GM19467 (cell line): ENCODE results near the gene VPS54.
"Not testable (repeated sequence)": the region's sequence is repeated elsewhere in the genome, so short reads cannot be mapped to it uniquely, and the experiment has no call there.

Experiments used
- ATAC-seq: cut with Tn5 transposase; IDR thresholded peaks from one replicate; pipeline ENCODE4 v1.9.1; 2021; ENCODE audit warnings: mild to moderate bottlenecking, moderate library complexity; ENCODE audit not compliant: unreplicated experiment

Gene VPS54

GRCh38 chr2:63994329-63995070 lies 24.7 kb downstream of the VPS54 start:
- ATAC-seq: not testable (repeated sequence)

GRCh38 chr2:63993871-63994270 lies 25.4 kb downstream of the VPS54 start:
- ATAC-seq: no peak

GRCh38 chr2:63993130-63993584 lies 26.1 kb downstream of the VPS54 start:
- ATAC-seq: not testable (repeated sequence)

- ATAC-seq: no peak
Measured at GRCh38 chr2:63992061-63992685, 27.1 kb downstream of the VPS54 start.

- ATAC-seq: not testable (repeated sequence)
Measured at GRCh38 chr2:63991173-63991999, 27.8 kb downstream of the VPS54 start.

GRCh38 chr2:63990072-63990471 lies 29.2 kb downstream of the VPS54 start:
- ATAC-seq: no peak

DNA sequence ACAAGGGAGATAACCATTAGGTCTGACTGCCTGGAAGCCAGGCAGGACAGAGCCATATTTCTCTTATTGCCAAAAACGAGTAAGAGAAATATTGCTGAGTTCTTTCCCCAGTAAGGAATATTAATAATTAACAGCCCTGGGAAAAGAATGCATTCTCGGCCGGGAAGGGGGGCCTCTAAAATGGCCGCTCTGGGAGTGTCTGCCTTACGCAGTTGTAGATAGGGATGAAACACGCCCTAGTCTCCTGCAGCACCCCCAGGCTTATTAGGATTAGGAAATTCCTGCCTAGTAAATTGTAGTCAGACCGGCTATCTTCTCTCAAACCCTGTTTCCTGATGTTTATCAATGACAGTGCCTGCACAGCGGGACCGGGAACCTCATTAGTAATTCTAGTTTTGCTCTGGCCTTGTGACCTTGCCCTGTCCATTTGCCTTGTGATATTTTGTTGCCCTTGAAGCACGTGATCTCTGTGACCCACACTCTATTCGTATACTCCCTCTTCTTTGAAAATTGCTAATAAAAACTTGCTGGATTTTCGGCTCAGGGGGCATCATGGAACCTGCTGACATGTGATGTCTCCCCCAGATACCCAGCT lies 30.3 kb downstream of the VPS54 start:
- not testable (repeated sequence) for ATAC-seq

DNA sequence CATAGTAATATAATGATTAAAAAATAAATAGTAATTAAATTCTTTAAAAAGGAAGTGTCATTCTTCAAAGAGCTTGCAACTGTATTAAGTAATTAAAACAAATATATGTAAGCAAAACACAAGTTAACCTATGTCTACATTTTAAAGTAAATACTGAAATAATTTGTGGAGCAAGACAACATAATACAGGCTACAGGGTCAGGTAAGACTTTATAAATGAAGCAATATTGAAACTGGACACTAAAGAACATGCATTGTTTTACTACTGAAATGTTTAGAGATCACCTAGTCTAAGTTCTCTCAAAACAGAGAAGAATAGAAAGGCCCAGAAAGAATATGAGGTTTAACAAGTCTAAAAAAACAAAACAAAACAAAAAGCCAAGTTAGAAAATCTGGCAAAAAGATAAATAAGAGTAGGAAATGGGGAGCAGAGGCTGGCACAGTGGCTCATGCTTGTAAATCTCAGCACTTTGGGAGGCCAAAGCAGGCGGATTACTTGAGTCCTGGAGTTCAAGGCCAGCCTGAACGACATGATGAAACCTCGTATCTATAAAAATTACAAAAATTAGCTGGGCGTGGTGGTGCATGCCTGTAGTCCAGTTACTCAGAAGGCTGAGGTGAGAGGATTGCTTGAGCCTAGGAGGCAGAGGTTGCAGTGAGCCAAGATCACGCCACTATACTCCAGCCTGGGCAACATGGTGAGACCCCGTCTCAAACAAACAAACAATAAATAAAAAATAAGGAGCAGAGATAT lies 34.4 kb downstream of the VPS54 start:
- no peak for ATAC-seq

- peak; percentile 66 for ATAC-seq
Measured at GRCh38 chr2:63983986-63984605, 35.1 kb downstream of the VPS54 start.

DNA sequence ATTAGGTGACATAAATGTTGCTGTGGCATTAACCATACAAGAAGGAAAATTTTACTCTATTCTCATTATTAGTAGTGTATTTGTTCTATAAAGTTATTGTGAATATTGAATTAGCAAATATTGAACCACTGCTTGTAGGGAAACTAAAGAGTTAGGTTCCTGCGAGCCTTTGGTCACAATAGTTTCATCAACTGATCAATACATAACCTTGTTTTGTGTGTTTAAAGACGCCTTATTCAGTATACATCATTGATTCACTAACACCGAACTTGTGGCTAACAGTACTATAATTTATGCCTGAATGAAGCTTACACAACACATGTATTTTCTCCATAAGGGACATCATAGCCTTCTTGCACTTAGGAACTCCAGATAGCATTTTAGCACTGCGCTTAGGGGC lies 36.9 kb downstream of the VPS54 start:
- no peak for ATAC-seq

DNA sequence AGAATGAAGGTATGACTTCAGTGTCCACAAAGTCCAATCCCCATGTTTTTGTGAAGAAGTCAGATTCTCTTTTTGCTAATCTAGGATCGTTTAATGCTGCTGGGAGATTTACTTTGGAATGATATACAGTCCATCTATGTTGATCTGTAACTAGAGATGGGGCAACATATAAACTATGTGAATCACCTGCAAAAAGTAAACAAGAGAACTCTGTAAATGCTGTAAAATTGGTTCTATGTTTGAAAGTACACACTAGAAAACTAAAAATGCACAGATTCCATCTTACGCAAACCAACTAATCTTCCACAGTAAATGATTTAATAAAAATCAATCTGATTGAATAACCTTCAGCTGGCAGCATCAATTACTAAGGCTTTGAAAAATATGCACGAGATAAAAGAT lies 37.5 kb downstream of the VPS54 start:
- ATAC-seq: no peak

GRCh38 chr2:63980794-63981193 lies 38.4 kb downstream of the VPS54 start:
- no peak for ATAC-seq

DNA sequence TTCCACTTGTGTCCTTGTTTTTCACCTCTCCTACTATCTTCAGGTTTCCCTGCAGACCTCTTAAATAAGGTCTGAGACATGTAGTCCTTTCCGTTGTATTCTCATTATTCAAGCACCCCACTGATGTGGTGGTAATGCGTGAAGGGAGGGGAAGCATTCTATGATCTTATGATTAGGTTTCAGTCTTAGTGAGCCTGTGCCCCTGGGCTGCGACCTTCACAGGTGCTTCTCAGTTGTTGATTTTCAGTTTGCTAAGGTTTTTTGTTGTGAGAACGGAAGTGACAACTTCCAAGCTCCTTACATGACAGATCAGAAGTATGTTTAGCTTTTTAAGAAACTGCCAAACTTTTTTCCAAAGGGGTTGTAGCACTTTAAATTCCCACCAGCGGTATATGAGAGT lies 41.3 kb downstream of the VPS54 start:
- peak; percentile 63 for ATAC-seq

DNA sequence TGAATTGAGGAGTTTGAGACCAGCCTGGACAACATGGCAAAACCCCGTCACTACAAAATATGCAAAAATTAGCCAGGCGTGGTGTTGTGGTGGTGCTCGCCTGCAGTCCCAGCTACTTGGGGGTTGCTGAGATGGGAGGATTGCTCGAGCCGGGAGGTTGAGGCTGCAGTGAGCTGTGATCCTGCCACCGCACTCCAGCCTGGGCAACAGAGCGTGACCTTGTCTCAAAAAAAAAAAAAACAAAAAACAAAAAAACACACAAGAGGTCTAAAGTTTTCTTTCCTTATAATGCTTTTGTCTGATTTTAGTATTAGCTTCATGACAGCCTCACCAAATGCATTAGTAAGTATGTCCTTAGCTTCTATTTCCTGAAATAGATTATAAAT lies 43.1 kb downstream of the VPS54 start:
- ATAC-seq: no peak

DNA sequence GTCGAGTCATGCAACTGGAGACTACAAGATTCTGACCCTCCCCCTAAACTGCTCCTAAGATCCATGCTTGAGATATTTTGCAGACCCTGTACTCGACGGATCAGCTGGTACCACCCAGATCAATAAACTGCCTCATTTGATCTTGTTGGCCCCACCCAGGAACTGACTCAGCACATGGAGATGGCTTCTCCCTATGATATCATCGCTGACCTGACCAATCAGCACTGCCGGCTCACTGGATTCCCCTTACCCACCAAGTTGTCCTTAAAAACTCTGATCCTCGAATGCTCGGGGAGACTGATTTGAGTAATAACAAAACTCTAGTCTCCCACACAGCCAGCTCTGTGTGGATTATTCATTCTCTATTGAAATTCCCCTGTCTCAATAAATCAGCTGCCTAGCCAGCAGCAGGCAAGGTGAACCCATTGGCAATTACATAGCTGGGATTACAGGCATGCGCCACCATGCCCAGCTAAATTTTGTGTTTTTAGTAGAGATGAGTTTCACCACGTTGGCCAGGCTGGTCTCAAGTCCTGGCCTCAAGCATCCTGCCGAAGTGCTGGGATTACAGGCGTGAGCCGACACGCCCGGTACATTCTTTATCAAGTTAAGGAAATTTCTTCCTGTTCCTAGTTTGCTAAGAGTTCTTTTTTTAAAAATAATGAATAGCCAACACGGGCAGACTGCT lies 43.6 kb downstream of the VPS54 start:
- ATAC-seq: no peak

- not testable (repeated sequence) for ATAC-seq
Measured at GRCh38 chr2:63975036-63975435, 44.2 kb downstream of the VPS54 start.

DNA sequence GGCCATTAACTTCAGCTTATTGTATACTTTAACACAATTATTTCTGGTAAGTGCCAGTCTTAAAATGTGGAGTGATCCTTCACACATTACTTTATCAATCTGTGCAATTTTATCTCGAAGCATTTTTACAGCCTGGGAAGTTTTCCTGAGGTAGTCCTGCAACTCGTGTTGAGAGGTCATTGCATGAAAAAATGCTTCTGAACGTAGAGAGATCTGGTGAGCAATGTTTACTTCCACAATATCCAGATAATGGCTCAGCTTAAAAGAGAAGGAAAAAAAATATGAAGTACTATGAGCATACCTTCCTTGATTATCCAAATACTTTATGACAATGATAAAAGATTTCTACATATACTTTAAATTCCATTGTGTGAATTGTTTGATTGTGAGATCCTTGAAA lies 57.0 kb downstream of the VPS54 start:
- no peak for ATAC-seq

GRCh38 chr2:63950414-63950813 lies 68.8 kb downstream of the VPS54 start:
- no peak for ATAC-seq

- ATAC-seq: no peak
Measured at GRCh38 chr2:63942788-63943187, 76.4 kb downstream of the VPS54 start.
